Thoracic aorta (tissue), 2 donors: ENCODE results near the gene USP20. TPM values are rescaled to one million over a fixed set of nuclear protein-coding genes. Genes with fewer than 3 reads are reported as not detected.

Source experiments
- ATAC-seq: fragments of 150-250 bp; one replicate; pipeline ENCODE4 v1.8.0; 2017; ENCODE audit warnings: low read depth; ENCODE audit not compliant: insufficient number of reproducible peaks, low FRiP score
- DNase-seq: peaks from one replicate; pipeline ENCODE4 v3.0.0-alpha.2; 2020; ENCODE audit warnings: low spot score
- H3K27ac ChIP-seq, 2 donors: fragments of 200-600 bp; sonication (generic); 1 replicate in 1 of 2; 2 replicates in 1 of 2; pipeline ENCODE4 v1.5.1; 2016; ENCODE audit warnings: mild to moderate bottlenecking in 2 of 2, moderate library complexity in 2 of 2
- H3K27me3 ChIP-seq: fragments of 200-600 bp; sonication (generic); replicated peaks from 2 replicates; pipeline ENCODE4 v1.6.0; 2016; ENCODE audit warnings: mild to moderate bottlenecking; ENCODE audit not compliant: insufficient read depth
- H3K36me3 ChIP-seq: fragments of 200-600 bp; sonication (generic); one replicate; pipeline ENCODE4 v1.5.1; 2016
- H3K4me1 ChIP-seq, 2 donors: fragments of 200-600 bp; sonication (generic); 1 replicate in 1 of 2; 2 replicates in 1 of 2; pipeline versions ENCODE4 v1.5.1 to v1.6.0; 2016; ENCODE audit warnings: low read depth in 2 of 2, mild to moderate bottlenecking in 1 of 2; ENCODE audit not compliant: control insufficient read depth in 1 of 2
- H3K4me3 ChIP-seq: fragments of 200-600 bp; sonication (generic); 2 replicates; pipeline ENCODE4 v1.5.1; 2016; ENCODE audit warnings: mild to moderate bottlenecking
- H3K9me3 ChIP-seq: fragments of 200-600 bp; sonication (generic); 2 replicates; pipeline ENCODE4 v1.5.1; 2016
- total RNA-seq, 2 donors: library from RNA; depleted of rRNA; stranded (reverse); fragments of >200 nt; gene quantifications; one replicate each; pipeline versions ENCODE4 v1.1.0 to v1.2.3, GENCODE V29; 2016
- TF ChIP-seq, protein P1 (sequence below): fragments of 200-600 bp; sonication (generic); IDR thresholded peaks from one replicate; pipeline ENCODE4 v1.5.1; 2019; ENCODE audit warnings: antibody characterized with exemption

Gene USP20
- total RNA-seq, 2 donors from 2014 or later, result 47.8 to 51.2 TPM

DNA sequence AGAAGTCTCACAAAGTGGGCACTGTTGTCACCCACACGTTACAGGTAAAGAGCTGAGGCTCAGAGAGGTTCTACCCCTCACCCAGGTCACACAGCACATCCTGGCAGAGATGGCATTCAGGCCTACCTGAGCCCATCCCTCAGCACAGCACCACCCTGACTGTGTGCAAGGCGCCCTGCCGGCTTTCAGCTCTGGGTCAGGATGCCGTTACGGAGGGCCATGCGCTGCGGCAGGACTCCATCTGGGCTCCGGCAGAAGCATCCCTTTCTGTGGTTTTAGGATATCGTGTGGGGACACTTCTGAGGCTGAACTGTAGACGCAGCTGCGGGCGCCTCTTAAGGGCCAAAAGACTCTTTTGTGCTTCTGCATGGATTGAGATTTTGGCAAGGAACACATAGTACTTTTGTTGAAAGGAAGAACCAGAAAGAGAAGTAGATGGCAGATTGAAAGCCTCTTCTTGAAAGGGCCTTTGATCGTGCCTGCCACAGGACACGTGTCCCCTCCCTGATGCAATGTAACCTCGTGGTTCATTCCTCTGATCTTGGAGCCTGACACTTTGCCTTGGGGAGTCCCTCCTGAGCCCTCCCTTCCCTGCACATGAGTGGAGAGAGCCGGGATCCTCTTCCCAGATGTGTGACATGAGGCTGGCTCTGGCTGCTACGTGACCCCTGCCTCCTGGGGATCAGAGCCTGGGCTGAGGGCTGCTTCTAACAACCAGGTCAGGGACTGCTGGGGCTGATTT lies 31.3 kb downstream of the USP20 start:
- Histone ChIP-seq H3K27ac (no peak overlapping the region), H3K27me3 (no peaks in the 10 kb centered on the region), H3K9me3 (no peaks in the 10 kb centered on the region), H3K4me1 (no peaks in the 10 kb centered on the region), H3K4me3 (no peak overlapping the region), H3K36me3 (peaks cover 32% of the 10 kb centered on the region)
- ATAC-seq (no peak), DNase-seq (no peak)
- TF ChIP-seq, protein P1, sequence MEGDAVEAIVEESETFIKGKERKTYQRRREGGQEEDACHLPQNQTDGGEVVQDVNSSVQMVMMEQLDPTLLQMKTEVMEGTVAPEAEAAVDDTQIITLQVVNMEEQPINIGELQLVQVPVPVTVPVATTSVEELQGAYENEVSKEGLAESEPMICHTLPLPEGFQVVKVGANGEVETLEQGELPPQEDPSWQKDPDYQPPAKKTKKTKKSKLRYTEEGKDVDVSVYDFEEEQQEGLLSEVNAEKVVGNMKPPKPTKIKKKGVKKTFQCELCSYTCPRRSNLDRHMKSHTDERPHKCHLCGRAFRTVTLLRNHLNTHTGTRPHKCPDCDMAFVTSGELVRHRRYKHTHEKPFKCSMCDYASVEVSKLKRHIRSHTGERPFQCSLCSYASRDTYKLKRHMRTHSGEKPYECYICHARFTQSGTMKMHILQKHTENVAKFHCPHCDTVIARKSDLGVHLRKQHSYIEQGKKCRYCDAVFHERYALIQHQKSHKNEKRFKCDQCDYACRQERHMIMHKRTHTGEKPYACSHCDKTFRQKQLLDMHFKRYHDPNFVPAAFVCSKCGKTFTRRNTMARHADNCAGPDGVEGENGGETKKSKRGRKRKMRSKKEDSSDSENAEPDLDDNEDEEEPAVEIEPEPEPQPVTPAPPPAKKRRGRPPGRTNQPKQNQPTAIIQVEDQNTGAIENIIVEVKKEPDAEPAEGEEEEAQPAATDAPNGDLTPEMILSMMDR, result no peak

DNA sequence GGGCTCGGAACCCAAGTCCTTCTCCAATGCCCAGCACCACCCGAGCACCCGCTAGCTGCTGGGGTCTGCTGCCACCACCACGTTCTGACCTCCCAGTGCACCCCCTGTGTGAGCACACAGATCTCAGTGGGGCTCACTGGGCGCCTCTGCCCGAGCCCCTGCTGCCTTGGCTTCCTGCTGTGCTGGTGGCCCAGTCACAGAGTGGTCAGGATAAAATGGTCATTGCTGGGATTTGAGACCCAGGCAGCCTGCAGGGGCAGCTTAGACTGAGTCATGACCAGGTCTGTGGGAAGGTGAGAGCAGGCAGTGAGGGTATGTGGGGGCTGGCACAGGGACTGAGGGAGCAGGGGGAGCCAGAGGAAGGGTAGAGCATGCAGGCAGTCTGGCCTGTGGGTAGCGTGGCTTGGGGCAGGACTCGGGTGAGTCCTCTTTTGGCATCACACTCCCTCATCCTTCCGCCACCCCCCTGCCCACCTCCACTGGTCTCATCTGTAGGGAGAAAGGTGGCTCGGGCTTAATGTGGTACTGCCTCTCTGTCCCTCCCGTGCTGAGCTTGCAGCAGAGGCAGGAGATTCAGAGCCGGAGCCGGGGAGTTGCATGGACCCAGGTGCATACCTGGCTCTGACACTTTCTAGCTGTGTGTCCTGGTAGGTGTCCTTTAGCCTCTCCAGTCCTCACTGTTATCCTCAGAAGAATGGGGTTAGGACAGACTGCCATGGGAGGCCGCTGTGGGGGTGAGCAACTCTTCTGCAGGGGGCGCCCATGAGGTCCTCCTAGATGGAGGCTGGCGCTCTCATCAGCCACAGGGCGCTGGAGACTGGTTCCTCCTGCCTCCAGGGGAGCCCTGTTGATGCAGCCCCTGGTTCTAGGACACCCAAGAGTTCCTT lies 32.1 kb downstream of the USP20 start:
- DNase-seq, result no peak
- Histone ChIP-seq H3K4me3 (no peak overlapping the region), H3K4me1 (no peaks in the 10 kb centered on the region), H3K36me3 (peaks cover 27% of the 10 kb centered on the region), H3K27ac (no peak overlapping the region), H3K27me3 (no peaks in the 10 kb centered on the region), H3K9me3 (no peaks in the 10 kb centered on the region)
- TF ChIP-seq, protein P1, result no peak
- no peak for ATAC-seq

DNA sequence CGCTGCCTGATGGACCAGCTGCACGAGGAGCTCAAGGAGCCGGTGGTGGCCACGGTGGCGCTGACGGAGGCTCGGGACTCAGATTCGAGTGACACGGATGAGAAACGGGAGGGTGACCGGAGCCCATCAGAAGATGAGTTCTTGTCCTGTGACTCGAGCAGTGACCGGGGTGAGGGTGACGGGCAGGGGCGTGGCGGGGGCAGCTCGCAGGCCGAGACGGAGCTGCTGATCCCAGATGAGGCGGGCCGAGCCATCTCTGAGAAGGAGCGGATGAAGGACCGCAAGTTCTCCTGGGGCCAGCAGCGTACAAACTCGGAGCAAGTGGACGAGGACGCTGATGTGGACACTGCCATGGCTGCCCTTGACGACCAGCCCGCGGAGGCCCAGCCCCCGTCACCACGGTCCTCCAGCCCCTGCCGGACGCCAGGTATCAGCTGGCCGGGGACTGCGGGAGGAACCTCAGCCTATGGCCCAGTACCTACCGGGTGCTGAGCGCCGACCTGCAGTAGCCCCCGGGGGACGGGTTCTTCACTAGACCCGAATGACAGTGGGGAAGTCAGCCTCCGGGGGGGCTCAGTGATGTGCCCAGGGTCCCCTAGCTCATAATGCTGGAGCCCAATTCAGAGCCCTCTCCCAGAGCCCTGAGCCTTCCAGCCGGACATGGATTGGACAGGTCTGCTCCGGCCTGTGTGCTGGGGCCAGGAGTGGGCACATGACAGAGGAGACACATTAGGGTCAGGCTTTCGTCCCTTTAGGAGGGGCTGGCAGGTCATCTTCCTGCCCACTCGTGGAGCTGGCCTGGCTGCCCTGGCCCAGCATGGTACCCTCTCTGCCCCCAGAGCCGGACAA lies 33.0 kb downstream of the USP20 start:
- Histone ChIP-seq H3K36me3 (peaks cover 23% of the 10 kb centered on the region), H3K27ac (no peak overlapping the region), H3K9me3 (no peaks in the 10 kb centered on the region), H3K27me3 (no peaks in the 10 kb centered on the region), H3K4me3 (no peak overlapping the region), H3K4me1 (no peaks in the 10 kb centered on the region)
- TF ChIP-seq, protein P1, result no peak
- DNase-seq, result no peak
- ATAC-seq, result no peak

DNA sequence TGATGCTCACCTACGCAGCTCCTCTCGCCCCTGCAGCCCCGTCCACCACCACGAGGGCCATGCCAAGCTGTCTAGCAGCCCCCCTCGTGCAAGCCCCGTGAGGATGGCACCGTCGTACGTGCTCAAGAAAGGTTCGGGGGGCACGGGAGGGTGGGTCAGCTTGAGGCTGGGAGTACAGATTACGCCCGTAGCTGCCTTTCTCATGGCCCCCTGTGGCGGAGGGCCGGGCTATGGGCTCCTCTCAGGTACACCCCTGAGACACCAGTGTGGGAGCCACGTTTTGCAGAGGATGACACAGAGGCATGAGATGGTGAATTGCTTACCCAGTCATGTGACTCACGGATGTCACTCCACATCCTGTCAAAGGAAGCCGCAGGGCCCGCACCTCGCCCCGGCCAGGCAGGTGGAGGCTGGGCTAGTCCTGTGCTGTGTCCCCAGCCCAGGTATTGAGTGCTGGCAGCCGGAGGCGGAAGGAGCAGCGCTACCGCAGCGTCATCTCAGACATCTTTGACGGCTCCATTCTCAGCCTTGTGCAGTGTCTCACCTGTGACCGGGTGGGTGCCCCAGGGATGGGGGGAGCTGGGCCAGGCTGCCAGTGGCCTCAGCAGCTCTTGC lies 33.7 kb downstream of the USP20 start:
- Histone ChIP-seq H3K9me3 (no peaks in the 10 kb centered on the region), H3K4me1 (no peaks in the 10 kb centered on the region), H3K27ac (no peak overlapping the region), H3K36me3 (peaks cover 29% of the 10 kb centered on the region), H3K27me3 (no peaks in the 10 kb centered on the region), H3K4me3 (no peak overlapping the region)
- ATAC-seq, result no peak
- TF ChIP-seq, protein P1, result no peak
- DNase-seq, result no peak
